Bone marrow (tissue), 2 donors: Measurements from ENCODE around the gene CDC45.
"Not testable (repeated sequence)": the region's sequence is repeated elsewhere in the genome, so short reads cannot be mapped to it uniquely, and the experiment has no call there.

Source experiments
- DNase-seq, 2 donors: peaks; one replicate each; lab custom pipeline; 2025; lab: John Stamatoyannopoulos, UW

CDC45 gene

DNA sequence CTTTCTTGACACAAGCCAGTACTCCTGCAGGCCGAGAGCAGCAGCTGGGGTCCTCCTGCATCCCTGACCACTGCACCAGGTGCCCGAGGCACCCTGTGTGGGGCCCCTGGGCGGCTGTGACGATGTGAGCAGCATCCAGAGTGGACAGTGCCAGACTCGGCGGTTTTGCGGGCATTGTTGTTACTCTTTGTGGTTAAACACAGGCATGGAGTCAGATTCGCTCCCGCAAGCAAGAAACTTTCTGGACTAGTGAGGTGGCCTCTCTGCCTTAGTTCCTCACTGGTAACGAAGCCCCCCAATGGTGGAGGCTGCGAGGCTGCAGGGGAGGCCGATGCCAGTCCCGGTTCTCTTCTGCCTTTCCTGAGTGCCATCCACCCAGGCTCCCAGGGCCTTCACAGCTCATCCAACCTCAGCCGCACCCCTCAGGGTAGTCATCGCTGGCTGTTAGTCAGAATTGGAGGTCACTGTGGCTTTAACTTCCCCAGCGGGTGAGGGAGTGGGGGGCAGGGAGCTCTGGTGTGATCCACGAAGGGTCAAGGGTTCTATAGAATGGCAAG, 48.2 kb downstream of the CDC45 start:
- DNase-seq, result no peak

DNA sequence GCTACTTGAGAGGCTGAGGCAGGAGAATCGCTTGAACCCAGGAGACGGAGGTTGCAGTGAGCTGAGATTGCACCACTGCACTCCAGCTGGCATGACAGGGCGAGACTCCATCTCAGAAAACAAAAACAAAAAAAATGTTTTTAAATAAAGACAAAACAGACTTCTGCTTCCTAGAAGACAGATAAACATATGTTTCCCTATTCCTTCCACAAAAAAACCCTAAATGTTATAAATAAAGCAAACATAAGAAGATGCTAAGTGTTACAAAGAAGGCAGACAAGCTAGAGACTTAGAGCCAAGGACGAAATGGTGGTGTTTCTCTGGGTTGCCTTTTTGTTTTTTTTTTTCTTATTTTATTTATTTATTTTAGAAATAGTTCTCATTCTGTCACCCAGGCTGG, 50.1 kb downstream of the CDC45 start:
- no peak for DNase-seq

- no peak for DNase-seq
Observed at GRCh38 chr22:19530751-19531150, 51.0 kb downstream of the CDC45 start.

DNA sequence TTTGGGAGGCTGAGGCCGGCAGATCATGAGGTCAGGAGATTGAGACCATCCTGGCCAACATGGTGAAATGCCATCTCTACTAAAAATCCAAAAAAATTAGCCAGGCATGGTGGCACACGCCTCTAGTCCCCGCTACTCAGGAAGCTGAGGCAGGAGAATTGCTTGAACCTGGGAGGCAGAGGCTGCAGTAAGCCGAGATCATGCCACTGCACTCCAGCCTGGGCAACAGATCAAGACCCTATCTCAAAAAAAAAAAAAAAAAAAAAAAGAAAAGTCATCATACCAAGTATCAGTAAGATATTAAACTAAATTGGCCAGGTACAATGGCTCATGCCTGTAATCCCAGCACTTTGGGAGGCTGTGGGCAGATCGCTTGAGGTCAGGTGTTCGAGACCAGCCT, 51.6 kb downstream of the CDC45 start:
- not testable (repeated sequence) for DNase-seq

DNA sequence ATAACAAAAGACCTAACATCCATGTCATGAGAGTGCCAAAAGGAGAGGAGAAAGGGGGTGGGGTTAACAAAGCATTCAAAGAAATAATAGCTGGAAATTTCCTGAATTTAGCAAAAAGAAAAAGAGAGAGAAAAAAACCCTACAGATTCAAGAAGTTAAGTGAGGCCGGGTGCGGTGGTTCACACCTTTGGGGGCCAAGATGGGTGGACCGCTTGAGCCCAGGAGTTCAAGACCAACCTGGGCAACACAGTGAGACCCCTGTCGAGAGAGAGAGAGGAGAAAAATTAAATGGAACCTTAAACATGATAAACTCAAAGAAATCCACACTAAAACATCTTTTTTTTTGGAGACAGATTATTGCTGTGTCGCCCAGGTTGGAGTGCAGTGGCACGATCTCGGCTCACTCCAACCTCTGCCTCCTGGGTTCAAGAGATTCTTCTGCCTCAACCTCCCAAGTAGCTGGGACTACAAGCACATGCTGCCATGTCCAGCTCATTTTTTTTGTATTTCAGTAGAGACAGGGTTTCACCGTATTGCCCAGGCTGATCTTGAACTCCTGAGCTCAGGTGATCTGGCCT, 53.4 kb downstream of the CDC45 start:
- DNase-seq, result no peak

GRCh38 chr22:19533857-19534256, 54.1 kb downstream of the CDC45 start:
- no peak for DNase-seq

GRCh38 chr22:19535001-19535400, 55.3 kb downstream of the CDC45 start:
- DNase-seq, result peak in 1 of 2 donors; percentile 34

DNA sequence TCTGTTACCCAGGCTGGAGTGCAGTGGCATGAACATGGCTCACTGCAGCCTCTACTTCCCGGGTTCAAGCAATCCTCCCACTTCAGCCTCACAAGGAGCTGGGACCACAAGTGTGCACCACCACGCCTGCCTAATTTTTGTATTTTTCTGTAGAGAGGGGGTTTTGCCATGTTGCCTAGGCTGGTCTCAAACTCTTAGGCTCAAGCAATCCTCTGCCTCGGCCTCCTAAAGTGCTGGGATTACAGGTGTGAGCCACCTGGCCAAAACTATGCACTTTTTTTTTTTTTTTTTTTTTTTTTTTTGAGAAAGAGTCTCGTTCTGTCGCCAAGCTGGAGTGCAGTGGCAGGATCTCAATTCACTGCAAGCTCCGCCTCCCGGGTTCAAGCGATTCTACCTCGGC, 56.8 kb downstream of the CDC45 start:
- no peak for DNase-seq

DNA sequence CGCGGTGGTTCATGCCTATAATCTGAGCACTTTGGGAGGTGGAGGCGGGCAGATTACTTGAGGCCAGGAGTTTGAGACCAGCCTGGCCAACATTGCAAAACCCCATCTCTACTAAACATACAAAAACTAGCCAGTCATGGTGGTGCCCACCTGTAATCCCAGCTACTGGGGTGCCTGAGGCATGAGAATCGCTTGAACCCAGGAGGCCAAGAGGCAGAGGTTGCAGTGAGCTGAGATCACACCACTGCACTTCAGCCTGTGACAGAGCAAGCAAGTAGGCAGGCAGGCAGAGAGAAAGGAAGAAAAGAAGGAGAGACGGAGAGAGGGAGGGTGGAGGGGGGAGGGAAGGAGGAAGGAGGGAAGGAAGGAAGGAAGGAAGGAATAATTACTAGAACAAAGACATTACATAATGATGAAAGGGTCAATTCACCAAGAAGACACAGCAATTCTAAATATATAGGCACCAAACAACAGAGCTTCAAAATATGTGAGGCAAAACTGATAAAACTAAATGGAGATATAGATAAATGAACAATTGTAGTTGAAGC, 58.3 kb downstream of the CDC45 start:
- no peak for DNase-seq

- no peak for DNase-seq
Observed at GRCh38 chr22:19540394-19540793, 60.7 kb downstream of the CDC45 start.

DNA sequence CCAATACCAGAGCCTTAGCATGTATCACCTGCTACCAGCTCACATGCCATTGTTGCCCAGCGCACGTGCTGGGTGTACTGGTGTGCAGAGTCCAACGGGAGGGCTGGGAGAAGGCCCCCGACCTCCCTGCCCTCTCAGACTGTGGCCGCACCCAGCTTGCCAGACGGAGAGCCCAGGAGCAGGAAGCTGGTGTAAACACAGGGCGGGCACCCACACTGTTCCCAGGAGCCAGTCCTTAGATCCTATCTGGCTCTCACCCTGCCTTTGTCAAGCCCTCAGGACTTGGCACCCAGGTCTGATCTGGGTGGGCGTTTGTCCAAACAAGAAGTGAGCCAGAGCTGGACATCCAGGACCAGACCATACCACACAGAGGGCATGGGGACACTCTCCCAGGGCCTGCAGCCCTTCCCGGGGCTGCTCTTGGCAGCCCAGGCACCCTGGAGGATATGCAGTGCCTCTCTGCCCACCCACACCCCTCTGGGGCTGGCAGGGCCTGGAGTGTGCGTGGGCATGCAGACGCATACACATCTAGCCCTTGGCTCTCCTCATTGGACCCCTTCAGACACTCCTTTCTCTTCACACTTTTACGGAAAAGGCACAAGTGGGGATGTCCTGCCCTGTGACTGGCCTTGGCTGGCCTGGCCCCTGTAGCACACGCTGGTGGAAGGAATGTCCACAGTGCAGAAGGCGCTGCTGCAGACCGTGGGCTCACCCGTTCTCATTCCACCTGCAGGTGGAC, 64.4 kb downstream of the CDC45 start:
- DNase-seq, result no peak

GRCh38 chr22:19545935-19546207, 66.2 kb downstream of the CDC45 start:
- DNase-seq, result no peak

GRCh38 chr22:19546680-19547079, 67.0 kb downstream of the CDC45 start:
- DNase-seq, result no peak

GRCh38 chr22:19547620-19548019, 67.9 kb downstream of the CDC45 start:
- DNase-seq, result no peak

GRCh38 chr22:19548427-19548826, 68.7 kb downstream of the CDC45 start:
- not testable (repeated sequence) for DNase-seq

GRCh38 chr22:19548964-19549363, 69.2 kb downstream of the CDC45 start:
- DNase-seq, result no peak

- DNase-seq, result no peak
Observed at GRCh38 chr22:19549428-19549827, 69.7 kb downstream of the CDC45 start.

GRCh38 chr22:19550382-19550781, 70.7 kb downstream of the CDC45 start:
- DNase-seq, result no peak

DNA sequence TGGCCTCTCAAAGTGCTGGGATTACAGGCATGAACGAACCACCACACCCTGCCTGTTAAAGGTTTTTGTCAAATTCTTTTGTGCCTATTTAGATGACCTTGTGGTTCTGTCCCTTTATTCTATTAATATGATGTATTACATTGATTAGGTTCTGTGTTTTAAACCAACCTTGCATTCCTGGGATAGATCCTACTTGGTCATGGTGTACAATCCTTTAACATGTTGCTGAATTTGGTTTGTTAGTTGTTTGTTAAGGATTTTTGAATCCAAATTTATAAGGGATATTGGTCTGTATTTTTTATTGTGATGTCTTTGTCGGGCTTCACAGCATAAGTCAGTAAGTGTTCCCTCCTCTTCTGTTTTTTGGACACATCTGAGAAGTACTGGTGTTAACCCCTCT, 73.5 kb downstream of the CDC45 start:
- no peak for DNase-seq

- DNase-seq, result no peak
Observed at GRCh38 chr22:19554834-19555404, 75.2 kb downstream of the CDC45 start.

- DNase-seq, result no peak
Observed at GRCh38 chr22:19555651-19556050, 75.9 kb downstream of the CDC45 start.

- DNase-seq, result no peak
Observed at GRCh38 chr22:19556963-19557545, 77.3 kb downstream of the CDC45 start.

DNA sequence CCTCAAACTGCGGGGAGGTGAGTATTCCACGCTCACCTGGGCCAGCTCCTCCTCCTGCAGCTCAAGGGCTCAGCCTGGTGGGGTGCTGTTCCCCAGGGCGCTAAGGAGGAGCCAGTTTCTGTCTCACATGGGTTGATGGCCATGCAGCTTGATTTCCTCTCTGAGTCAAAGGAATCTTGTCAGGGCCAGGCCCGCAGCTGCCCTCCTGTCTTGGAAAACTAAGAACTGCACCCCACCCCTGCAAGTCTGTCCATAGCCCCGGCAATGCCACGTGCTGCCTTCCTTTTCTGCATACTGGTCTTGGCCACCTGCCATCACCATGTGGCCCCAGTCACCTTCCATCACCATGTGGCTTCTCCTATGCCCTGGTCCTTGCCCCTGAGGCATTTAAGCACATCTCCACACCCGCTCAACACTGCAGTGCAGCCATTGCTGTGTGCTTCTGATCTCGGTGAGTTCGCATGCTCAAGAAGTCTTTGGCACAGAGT, 79.6 kb downstream of the CDC45 start:
- no peak for DNase-seq
